IMR-90 (cell line): Measurements from ENCODE around the gene RMDN2. TPM values are rescaled to one million over a fixed set of nuclear protein-coding genes. Genes with fewer than 3 reads are reported as not detected.

Experiments
- ATAC-seq: fragments of 200-7000 bp; cut with Tn5 transposase; 2 replicates; pipeline ENCODE4 v1.9.1; 2020; ENCODE audit warnings: low read depth, mild to moderate bottlenecking, moderate library complexity
- BruUV-seq: library from RNA; stranded (reverse); fragments of 400-500 nt; replicated peaks from 2 replicates; lab custom pipeline; 2021; lab: Mats Ljungman, UMichigan
- CTCF ChIA-PET: fragments of 300-600 bp; formaldehyde crosslinking; extraction: SDS; loops from one replicate; lab custom pipeline; 2021; ENCODE audit warnings: antibody characterized with exemption; lab: Yijun Ruan, JAX
- POLR2A ChIA-PET: fragments of 300-600 bp; sonication (Branson Sonifier 250); formaldehyde crosslinking; loops from one replicate; lab custom pipeline; 2022; ENCODE audit warnings: antibody characterized with exemption; ENCODE audit not compliant: unreplicated experiment; lab: Charles Lee
- DNase-seq: peaks from one replicate; pipeline ENCODE4 v3.0.0; 2013
- H2AFZ ChIP-seq: replicated peaks from 2 replicates; pipeline ENCODE3; 2013; ENCODE audit warnings: low read length, mild to moderate bottlenecking; ENCODE audit not compliant: poor library complexity
- H2AK5ac ChIP-seq: 2 replicates; pipeline ENCODE4 v1.6.1; 2013; ENCODE audit warnings: low read depth, low read length, inconsistent platforms
- H2AK9ac ChIP-seq: replicated peaks from 2 replicates; pipeline ENCODE3; 2013; ENCODE audit warnings: mild to moderate bottlenecking, low read depth, low read length, moderate library complexity; ENCODE audit not compliant: poor library complexity
- H2BK120ac ChIP-seq: 2 replicates; pipeline ENCODE4 v1.6.1; 2013; ENCODE audit warnings: low read depth, low read length, inconsistent platforms
- H2BK15ac ChIP-seq: 3 replicates; pipeline ENCODE4 v1.6.1; 2013; ENCODE audit warnings: low read depth, low read length, inconsistent platforms
- H2BK20ac ChIP-seq: 2 replicates; pipeline ENCODE4 v1.6.1; 2013; ENCODE audit warnings: low read depth, mild to moderate bottlenecking, inconsistent platforms, low read length, moderate library complexity
- H2BK5ac ChIP-seq: 2 replicates; pipeline ENCODE4 v1.6.1; 2013; ENCODE audit warnings: mild to moderate bottlenecking, low read depth, low read length, inconsistent platforms; ENCODE audit not compliant: poor library complexity, severe bottlenecking
- H3K14ac ChIP-seq: replicated peaks from 2 replicates; pipeline ENCODE4 v1.6.1; 2013; ENCODE audit warnings: low read depth, low read length, inconsistent platforms
- H3K18ac ChIP-seq: 2 replicates; pipeline ENCODE4 v1.6.1; 2013; ENCODE audit warnings: low read depth, low read length, control low read depth
- H3K23ac ChIP-seq: 2 replicates; pipeline ENCODE4 v1.6.1; 2013; ENCODE audit warnings: low read depth, low read length, inconsistent platforms
- H3K27ac ChIP-seq: 2 replicates; pipeline ENCODE4 v1.5.1; 2013; ENCODE audit warnings: mild to moderate bottlenecking, control low read depth, low read length; ENCODE audit not compliant: insufficient read depth
- H3K27me3 ChIP-seq: 2 replicates; pipeline ENCODE4 v1.6.1; 2013; ENCODE audit warnings: low read length; ENCODE audit not compliant: control insufficient read depth, insufficient read depth
- H3K36me3 ChIP-seq: 2 replicates; pipeline ENCODE4 v1.6.1; 2013; ENCODE audit warnings: low read length, mixed read lengths; ENCODE audit not compliant: control insufficient read depth, insufficient read depth
- H3K4ac ChIP-seq: 2 replicates; pipeline ENCODE4 v1.6.1; 2013; ENCODE audit warnings: low read depth, low read length, inconsistent platforms
- H3K4me1 ChIP-seq: 2 replicates; pipeline ENCODE4 v1.6.1; 2013; ENCODE audit warnings: low read length, mixed read lengths; ENCODE audit not compliant: control insufficient read depth, insufficient read depth
- H3K4me2 ChIP-seq: 2 replicates; pipeline ENCODE4 v1.6.1; 2013; ENCODE audit warnings: low read depth, mild to moderate bottlenecking, control low read depth, low read length, moderate library complexity
- H3K4me3 ChIP-seq: 2 replicates; pipeline ENCODE4 v1.5.1; 2013; ENCODE audit warnings: low read depth, mild to moderate bottlenecking, control low read depth, low read length, moderate library complexity; ENCODE audit not compliant: insufficient read depth
- H3K56ac ChIP-seq: 2 replicates; pipeline ENCODE4 v1.6.1; 2013; ENCODE audit warnings: low read length, inconsistent platforms; ENCODE audit not compliant: insufficient read depth; ENCODE audit errors: extremely low read depth
- H3K79me1 ChIP-seq, 2 experiments: 2 replicates each; pipeline ENCODE4 v1.6.1; 2013; ENCODE audit warnings: low read length in 2 of 2, inconsistent platforms in 1 of 2, low read depth in 1 of 2
- H3K9ac ChIP-seq: 2 replicates; pipeline ENCODE4 v1.6.1; 2013; ENCODE audit warnings: low read depth, low read length, control low read depth
- H3K9me1 ChIP-seq: 2 replicates; pipeline ENCODE4 v1.6.1; 2013; ENCODE audit warnings: low read length, inconsistent platforms; ENCODE audit not compliant: insufficient read depth
- H3K9me3 ChIP-seq: 2 replicates; pipeline ENCODE4 v1.6.1; 2013; ENCODE audit warnings: low read length; ENCODE audit not compliant: control insufficient read depth, insufficient read depth
- H4K20me1 ChIP-seq: 2 replicates; pipeline ENCODE4 v1.6.1; 2013; ENCODE audit warnings: low read length, inconsistent platforms; ENCODE audit not compliant: insufficient read depth
- H4K5ac ChIP-seq: 2 replicates; pipeline ENCODE4 v1.6.1; 2013; ENCODE audit warnings: mild to moderate bottlenecking, low read depth, low read length, control low read depth
- H4K8ac ChIP-seq, 2 experiments: 2 replicates each; pipeline ENCODE4 v1.6.1; 2013; ENCODE audit warnings: low read depth in 2 of 2, low read length in 2 of 2, control low read depth in 1 of 2, inconsistent platforms in 1 of 2
- H4K91ac ChIP-seq: 2 replicates; pipeline ENCODE4 v1.6.1; 2013; ENCODE audit warnings: low read depth, low read length, inconsistent platforms; ENCODE audit not compliant: insufficient read depth
- CTCF ChIP-seq: conservative IDR thresholded peaks from 2 replicates; pipeline ENCODE4 v1.5.1; 2012; ENCODE audit warnings: mild to moderate bottlenecking, low read depth, low read length, improper control_type of control experiment
- MAFK ChIP-seq: IDR thresholded peaks from 2 replicates; pipeline ENCODE4 v1.6.1; 2012; ENCODE audit warnings: low read depth, low read length, improper control_type of control experiment
- NFE2L2 ChIP-seq: fragments of 150-350 bp; IDR thresholded peaks from 2 replicates; pipeline ENCODE4 v1.6.1; 2016; ENCODE audit warnings: low read depth, mild to moderate bottlenecking, low read length
- POLR2A ChIP-seq: IDR thresholded peaks from 2 replicates; pipeline ENCODE4 v1.6.1; 2012; ENCODE audit warnings: mild to moderate bottlenecking, low read depth, low read length
- WGBS, 2 experiments: methylation state at CpG; one replicate each; pipeline versions ENCODE4 v1.1.5 to v1.1.7; 2013; ENCODE audit warnings: missing lambda C conversion rate in 2 of 2; ENCODE audit not compliant: insufficient read length in 1 of 2; ENCODE audit errors: extremely low coverage in 2 of 2; 5-methylcytosine and 5-hydroxymethylcytosine counted together
- dilution Hi-C: fragments of 300-500 bp; cut with HindIII; formaldehyde crosslinking; loops from one replicate; pipeline ENCODE4 v1.14.3; 2018; ENCODE audit warnings: low sequenced_read_pairs; ENCODE audit not compliant: unreplicated experiment
- in situ Hi-C: fragments of 300-500 bp; cut with MboI; formaldehyde crosslinking; loops from 3 replicates; pipeline ENCODE4 v1.14.3; 2019; ENCODE audit warnings: low sequenced_read_pairs, inconsistent platforms, mixed read lengths
- intact Hi-C: fragments of 100-400 bp; cut with micrococcal nuclease; formaldehyde crosslinking; loops from 2 replicates; pipeline ENCODE4 v1.10.0; 2022
- polyA plus RNA-seq, 3 experiments: library from polyadenylated mRNA; depleted of rRNA; stranded (reverse); fragments of >200 nt; gene quantifications; 2 replicates each; pipeline ENCODE4 v1.2.3, GENCODE V29; 2012; ENCODE audit warnings: low replicate concordance in 1 of 3
- total RNA-seq: library from RNA; depleted of rRNA; stranded (reverse); fragments of >200 nt; gene quantifications from 2 replicates; pipeline ENCODE4 v1.2.3, GENCODE V29; 2012
- TF ChIP-seq, protein P1 (sequence below): fragments of 150-350 bp; IDR thresholded peaks from 2 replicates; pipeline ENCODE4 v1.6.1; 2017; ENCODE audit warnings: mild to moderate bottlenecking, antibody characterized with exemption, low read length, low read depth

Gene RMDN2
- total and polyA plus RNA-seq, 2 of the 4 experiments (the other 2 are of a cell fraction), result 2.3 to 3.0 TPM

DNA sequence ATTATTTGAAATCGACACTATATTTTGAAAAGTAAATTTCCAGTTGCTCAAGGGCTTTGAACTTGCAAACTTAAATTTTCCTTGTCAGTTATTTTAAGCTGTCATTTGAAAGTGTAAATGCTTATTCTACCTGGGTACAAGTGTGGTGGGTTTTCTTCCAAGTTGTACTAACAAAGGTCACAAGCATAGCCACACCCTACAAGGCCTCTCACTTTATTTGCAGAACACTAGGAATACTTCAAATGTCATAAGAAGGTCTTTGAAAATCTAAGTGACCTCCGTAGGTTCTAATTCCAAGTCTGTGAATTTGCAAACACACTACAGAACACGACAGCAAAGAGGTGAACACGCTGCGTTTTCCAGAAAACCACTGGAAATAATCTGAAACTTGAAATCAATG is 9.3 kb upstream of the RMDN2 start:
- H3K4me1 ChIP-seq, result peaks cover 10% of the 10 kb centered on the region
- H3K14ac ChIP-seq, result no peak overlapping the region
- no peaks in the 10 kb centered on the region for H3K27me3 ChIP-seq
- no peak overlapping the region for H2AK9ac ChIP-seq
- ChIA-PET CTCF (no interaction called here), POLR2A (no interaction called here)
- no peak overlapping the region for H4K8ac ChIP-seq
- H3K4me3 ChIP-seq, result no peak overlapping the region
- H2BK120ac ChIP-seq, result peak overlapping the region; percentile 46; the same call in 1 of the 2 replicates
- H3K4ac ChIP-seq, result no peak overlapping the region
- no peak overlapping the region for H2AFZ ChIP-seq
- no peak overlapping the region for H2BK5ac ChIP-seq
- no peaks in the 10 kb centered on the region for H3K36me3 ChIP-seq
- no peak for DNase-seq
- dilution Hi-C loops, result no loop called here
- in situ Hi-C loops, result no loop called here
- TF ChIP-seq, protein P1, sequence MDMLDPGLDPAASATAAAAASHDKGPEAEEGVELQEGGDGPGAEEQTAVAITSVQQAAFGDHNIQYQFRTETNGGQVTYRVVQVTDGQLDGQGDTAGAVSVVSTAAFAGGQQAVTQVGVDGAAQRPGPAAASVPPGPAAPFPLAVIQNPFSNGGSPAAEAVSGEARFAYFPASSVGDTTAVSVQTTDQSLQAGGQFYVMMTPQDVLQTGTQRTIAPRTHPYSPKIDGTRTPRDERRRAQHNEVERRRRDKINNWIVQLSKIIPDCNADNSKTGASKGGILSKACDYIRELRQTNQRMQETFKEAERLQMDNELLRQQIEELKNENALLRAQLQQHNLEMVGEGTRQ, result no peak
- TF ChIP-seq MAFK (no peak), CTCF (no peak), NFE2L2 (no peak), POLR2A (no peak)
- no peak overlapping the region for H3K4me2 ChIP-seq
- no peak for ATAC-seq
- no peak overlapping the region for H3K27ac ChIP-seq
- intact Hi-C loops, result no loop called here
- no peak overlapping the region for H2BK20ac ChIP-seq
- H3K79me1 ChIP-seq, result no peaks in the 10 kb centered on the region
- H3K9ac ChIP-seq, result no peak overlapping the region
- H3K9me1 ChIP-seq, result peaks cover 3% of the 10 kb centered on the region
- no peaks in the 10 kb centered on the region for H3K9me3 ChIP-seq
- no peak overlapping the region for H3K23ac ChIP-seq
- H2AK5ac ChIP-seq, result no peak overlapping the region
- no peaks in the 10 kb centered on the region for H4K20me1 ChIP-seq
- H3K18ac ChIP-seq, result no peak overlapping the region
- H4K91ac ChIP-seq, result no peak overlapping the region
- H2BK15ac ChIP-seq, result peak overlapping the region; percentile 48; the same call in 1 of the 3 replicates
- no CpG with 5 or more reads among the region's 5 CpGs for WGBS, 2 experiments
- no TSS peak for BruUV-seq
- no peak overlapping the region for H3K56ac ChIP-seq
- H4K5ac ChIP-seq, result peak overlapping the region; percentile 31; the same call in 1 of the 2 replicates
